Natural killer cell (primary cell): ENCODE results near the gene CD96. TPM values are rescaled to one million over a fixed set of nuclear protein-coding genes. Genes with fewer than 3 reads are reported as not detected.

Experiments used
- ATAC-seq, 3 donors: fragments of 150-1000 bp in 2 of 3; fragments of 200-7000 bp in 1 of 3; cut with Tn5 transposase; 1 replicate in 1 of 3; 2 replicates in 2 of 3; pipeline ENCODE4 v1.10.0; 2021; ENCODE audit warnings: mild to moderate bottlenecking in 2 of 3, moderate library complexity in 2 of 3
- DNase-seq, 2 donors: peaks; one replicate each; pipeline versions ENCODE4 v3.0.0 to v3.0.0-alpha.2; 2013 to 2021; ENCODE audit warnings: mixed read lengths in 1 of 2
- H3K27ac ChIP-seq: one replicate; pipeline ENCODE4 v1.5.1; 2013; ENCODE audit warnings: mild to moderate bottlenecking, low read length
- H3K27me3 ChIP-seq: one replicate; pipeline ENCODE4 v1.6.1; 2013; ENCODE audit warnings: low read length; ENCODE audit not compliant: control insufficient read depth, insufficient read depth
- H3K36me3 ChIP-seq: one replicate; pipeline ENCODE4 v1.6.1; 2013; ENCODE audit warnings: low read length; ENCODE audit not compliant: control insufficient read depth, insufficient read depth
- H3K4me1 ChIP-seq: one replicate; pipeline ENCODE4 v1.6.1; 2013; ENCODE audit warnings: low read length; ENCODE audit not compliant: control insufficient read depth, insufficient read depth
- H3K4me3 ChIP-seq: one replicate; pipeline ENCODE4 v1.5.1; 2013; ENCODE audit warnings: low read length
- H3K9me3 ChIP-seq: one replicate; pipeline ENCODE4 v1.6.1; 2013; ENCODE audit warnings: low read length; ENCODE audit not compliant: control insufficient read depth, insufficient read depth
- H3K27ac Mint-ChIP-seq, 2 donors: one replicate each; pipeline ENCODE4 v1.8.0; 2022; ENCODE audit warnings: mild to moderate bottlenecking in 2 of 2, mixed read lengths in 2 of 2, moderate library complexity in 1 of 2
- H3K27me3 Mint-ChIP-seq, 2 donors: one replicate each; pipeline ENCODE4 v1.8.0; 2022; ENCODE audit warnings: low read depth in 2 of 2, mixed read lengths in 2 of 2
- H3K36me3 Mint-ChIP-seq: one replicate; pipeline ENCODE4 v1.8.0; 2022; ENCODE audit warnings: mixed read lengths
- H3K4me1 Mint-ChIP-seq, 2 donors: one replicate each; pipeline ENCODE4 v1.8.0; 2022; ENCODE audit warnings: mixed read lengths in 2 of 2
- H3K4me3 Mint-ChIP-seq: one replicate; pipeline ENCODE4 v1.8.0; 2022; ENCODE audit warnings: mild to moderate bottlenecking, moderate library complexity, mixed read lengths
- H3K9me3 Mint-ChIP-seq, 2 donors: one replicate each; pipeline ENCODE4 v1.8.0; 2022; ENCODE audit warnings: mixed read lengths in 2 of 2
- CTCF ChIP-seq: fragments of 200-600 bp; IDR thresholded peaks from one replicate; pipeline ENCODE4 v1.8.0; 2022; ENCODE audit warnings: antibody characterized with exemption
- WGBS: methylation state at CpG from one replicate; pipeline ENCODE4 v1.1.7; 2013; ENCODE audit warnings: missing lambda C conversion rate; ENCODE audit not compliant: insufficient coverage; 5-methylcytosine and 5-hydroxymethylcytosine counted together
- intact Hi-C: fragments of 100-400 bp; cut with micrococcal nuclease; formaldehyde crosslinking; loops from one replicate; pipeline ENCODE4 v1.14.2; 2022
- total RNA-seq, 4 donors: library from RNA; stranded (reverse); fragments of 120-200 nt in 1 of 4; gene quantifications; one replicate each; pipeline versions ENCODE4 v1.2.3 to v1.2.4, GENCODE V29; 2013 to 2022

Gene CD96
- total RNA-seq, 3 donors from 2014 or later (not counting 1 experiment from before 2014, with no cell fraction given), result 146 to 191 (median 166) TPM

GRCh38 chr3:111675846-111676210 is 133.8 kb downstream of the CD96 start:
- peak in 1 of 2 donors; percentile 24 for DNase-seq
- Histone ChIP-seq H3K36me3 (no peaks in the 10 kb centered on the region), H3K4me1 (peaks cover 38% of the 10 kb centered on the region), H3K4me3 (peak overlapping the region; percentile 65), H3K9me3 (no peaks in the 10 kb centered on the region), H3K27me3 (no peaks in the 10 kb centered on the region), H3K27ac (peak overlapping the region; percentile 12)
- Mint-ChIP-seq H3K27ac (peak overlapping the region; percentile 89 to 97), H3K36me3 (no peaks in the 10 kb centered on the region), H3K4me3 (peak overlapping the region; percentile 95), H3K27me3 (no peaks in the 10 kb centered on the region), H3K4me1 (peaks cover 91 to 96% of the 10 kb centered on the region in 2 donors), H3K9me3 (no peaks in the 10 kb centered on the region)
- no peak for TF ChIP-seq CTCF
- ATAC-seq, result no peak
- 25% methylated on average over 1 of the region's 1 CpG for WGBS
- intact Hi-C loops, result no loop called here

- Histone ChIP-seq H3K4me3 (peak overlapping the region; percentile 65), H3K36me3 (no peaks in the 10 kb centered on the region), H3K4me1 (peaks cover 38% of the 10 kb centered on the region), H3K9me3 (no peaks in the 10 kb centered on the region), H3K27ac (peak overlapping the region; percentile 12), H3K27me3 (no peaks in the 10 kb centered on the region)
- ATAC-seq (no peak), DNase-seq (peak in 1 of 2 donors; percentile 28)
- no peaks in the 10 kb centered on the region for H3K9me3 Mint-ChIP-seq
- intact Hi-C loops, result no loop called here
- H3K27me3 Mint-ChIP-seq, result no peaks in the 10 kb centered on the region
- no peaks in the 10 kb centered on the region for H3K36me3 Mint-ChIP-seq
- peak overlapping the region; percentile 95 for H3K4me3 Mint-ChIP-seq
- peaks cover 89 to 94% of the 10 kb centered on the region in 2 donors for H3K4me1 Mint-ChIP-seq
- no peak for TF ChIP-seq CTCF
- WGBS, result 42% methylated on average over 7 of the region's 8 CpGs
- H3K27ac Mint-ChIP-seq, result peak overlapping the region; percentile 89 to 97
These were observed 134.4 kb downstream of the CD96 start for GRCh38 chr3:111676211-111677006.

- TF ChIP-seq CTCF, result no peak
- Histone ChIP-seq H3K4me1 (peaks cover 38% of the 10 kb centered on the region), H3K9me3 (no peaks in the 10 kb centered on the region), H3K27me3 (no peaks in the 10 kb centered on the region), H3K27ac (peak overlapping the region; percentile 5), H3K4me3 (peak overlapping the region; percentile 65), H3K36me3 (no peaks in the 10 kb centered on the region)
- intact Hi-C loops, result no loop called here
- H3K27ac Mint-ChIP-seq, result peak overlapping the region; percentile 89 to 97
- no peaks in the 10 kb centered on the region for H3K36me3 Mint-ChIP-seq
- ATAC-seq (no peak), DNase-seq (no peak)
- H3K9me3 Mint-ChIP-seq, result no peaks in the 10 kb centered on the region
- H3K4me3 Mint-ChIP-seq, result peak overlapping the region; percentile 95
- H3K4me1 Mint-ChIP-seq, result peaks cover 91 to 95% of the 10 kb centered on the region in 2 donors
- no peaks in the 10 kb centered on the region for H3K27me3 Mint-ChIP-seq
- WGBS, result 56% methylated on average over 3 of the region's 4 CpGs
These were observed 135.0 kb downstream of the CD96 start for GRCh38 chr3:111677007-111677392.
